Fibroblast of lung (primary cell): ENCODE data around the gene MYH9.

Source experiments
- EZH2 ChIP-seq: IDR thresholded peaks from 2 replicates; pipeline ENCODE4 v1.5.1; 2012; ENCODE audit warnings: low read length, control low read depth, mild to moderate bottlenecking; ENCODE audit errors: missing control alignments
- TF ChIP-seq, protein P1 (sequence below), 2 donors: IDR thresholded peaks in 1 of 2; conservative IDR thresholded peaks in 1 of 2; 1 replicate in 1 of 2; 2 replicates in 1 of 2; pipeline ENCODE4 v1.5.1; 2011 to 2012; ENCODE audit warnings: low read length in 2 of 2, control low read depth in 1 of 2, inconsistent platforms in 1 of 2, low read depth in 1 of 2, mild to moderate bottlenecking in 1 of 2

DNA sequence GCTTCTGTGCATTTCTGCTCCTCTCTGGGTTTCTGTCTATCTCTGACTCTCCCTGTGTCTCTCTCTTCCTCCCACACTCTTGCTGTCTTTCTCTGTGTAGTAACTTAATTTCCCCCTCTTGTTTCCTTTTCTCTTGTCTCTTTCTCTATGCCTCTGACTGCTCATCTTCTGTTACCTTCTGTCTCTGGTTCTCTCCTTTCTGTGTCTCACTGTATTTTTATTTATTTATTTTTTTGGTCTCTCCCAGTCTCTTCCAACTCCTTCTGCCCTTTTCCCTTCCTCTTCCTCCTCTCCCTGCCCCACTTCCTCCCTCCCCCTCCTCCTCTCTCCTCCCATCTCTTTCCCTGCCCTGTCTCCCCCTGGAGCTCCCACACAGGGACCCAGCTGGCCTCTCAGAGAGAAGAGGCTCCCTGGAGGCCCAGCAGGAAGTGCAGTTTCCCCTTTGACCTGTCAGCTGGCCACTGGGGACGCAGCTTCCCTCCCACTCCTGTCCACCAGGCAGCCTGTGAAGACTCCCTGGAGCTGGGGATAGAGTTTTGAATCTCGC, 38.3 kb upstream of the MYH9 start:
- TF ChIP-seq, protein P1, sequence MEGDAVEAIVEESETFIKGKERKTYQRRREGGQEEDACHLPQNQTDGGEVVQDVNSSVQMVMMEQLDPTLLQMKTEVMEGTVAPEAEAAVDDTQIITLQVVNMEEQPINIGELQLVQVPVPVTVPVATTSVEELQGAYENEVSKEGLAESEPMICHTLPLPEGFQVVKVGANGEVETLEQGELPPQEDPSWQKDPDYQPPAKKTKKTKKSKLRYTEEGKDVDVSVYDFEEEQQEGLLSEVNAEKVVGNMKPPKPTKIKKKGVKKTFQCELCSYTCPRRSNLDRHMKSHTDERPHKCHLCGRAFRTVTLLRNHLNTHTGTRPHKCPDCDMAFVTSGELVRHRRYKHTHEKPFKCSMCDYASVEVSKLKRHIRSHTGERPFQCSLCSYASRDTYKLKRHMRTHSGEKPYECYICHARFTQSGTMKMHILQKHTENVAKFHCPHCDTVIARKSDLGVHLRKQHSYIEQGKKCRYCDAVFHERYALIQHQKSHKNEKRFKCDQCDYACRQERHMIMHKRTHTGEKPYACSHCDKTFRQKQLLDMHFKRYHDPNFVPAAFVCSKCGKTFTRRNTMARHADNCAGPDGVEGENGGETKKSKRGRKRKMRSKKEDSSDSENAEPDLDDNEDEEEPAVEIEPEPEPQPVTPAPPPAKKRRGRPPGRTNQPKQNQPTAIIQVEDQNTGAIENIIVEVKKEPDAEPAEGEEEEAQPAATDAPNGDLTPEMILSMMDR (conservative IDR thresholded peaks at IDR 0.05 in 1 of 2, IDR thresholded peaks at IDR 0.05 in 1 of 2; ENCODE audit: low read depth in 1 of 2, low read length in 2 of 2): no peak
- TF ChIP-seq EZH2: no peak
